ENCODE results near the gene ABCB8.

The ABCB8 gene

GRCh38 chr7:151028131-151028947, at the start of gene ABCB8:
Gene ABCB8 (plus strand): TSS chr7:151028450. CDS start chr7:151028516, 66 bp downstream.
- peak; percentile 99 for DNase-seq

GRCh38 chr7:150979713-150980390, 48.4 kb upstream of the ABCB8 start:
- no peak for DNase-seq

GRCh38 chr7:150980663-150981062, 47.6 kb upstream of the ABCB8 start:
- no peak for DNase-seq

GRCh38 chr7:150981644-150982043, 46.6 kb upstream of the ABCB8 start:
- no peak for DNase-seq

- no peak for DNase-seq
Measured at GRCh38 chr7:150982351-150982750, 45.9 kb upstream of the ABCB8 start.

GRCh38 chr7:150983893-150984368, 44.3 kb upstream of the ABCB8 start:
- peak; percentile 46 for DNase-seq

GRCh38 chr7:150986099-150986512, 42.1 kb upstream of the ABCB8 start:
- peak; percentile 69 for DNase-seq

- DNase-seq: no peak
Measured at GRCh38 chr7:150986556-150986955, 41.7 kb upstream of the ABCB8 start.

GRCh38 chr7:150988230-150989226, 39.7 kb upstream of the ABCB8 start:
- peak; percentile 57 for DNase-seq

GRCh38 chr7:150989456-150989855, 38.8 kb upstream of the ABCB8 start:
- peak; percentile 44 for DNase-seq

- DNase-seq: no peak
Measured at GRCh38 chr7:150990416-150991186, 37.6 kb upstream of the ABCB8 start, which contains the start of gene NOS3. Gene NOS3 (plus strand): TSS chr7:150991017. CDS start chr7:150993804, 2,787 bp downstream.

GRCh38 chr7:150992051-150992640, 36.1 kb upstream of the ABCB8 start:
- DNase-seq: no peak

GRCh38 chr7:150992833-150993302, 35.4 kb upstream of the ABCB8 start:
- no peak for DNase-seq

- DNase-seq: no peak
Measured at GRCh38 chr7:150993511-150993910, 34.7 kb upstream of the ABCB8 start.

- DNase-seq: peak; percentile 33
Measured at GRCh38 chr7:150994141-150994837, 34.0 kb upstream of the ABCB8 start.

- no peak for DNase-seq
Measured at GRCh38 chr7:150994838-150995510, 33.3 kb upstream of the ABCB8 start.

GRCh38 chr7:150996376-150997074, 31.7 kb upstream of the ABCB8 start:
- DNase-seq: peak; percentile 31

- DNase-seq: no peak
Measured at GRCh38 chr7:150997075-150997511, 31.2 kb upstream of the ABCB8 start.

GRCh38 chr7:150997817-150998216, 30.4 kb upstream of the ABCB8 start:
- no peak for DNase-seq

Data from suppressor macrophage treated with lipopolysaccharide for 4 hours (primary cell).